Measurements from ENCODE around the gene IFT81. TPM values are rescaled to one million over a fixed set of nuclear protein-coding genes. Genes with fewer than 3 reads are reported as not detected.

The IFT81 gene
- total RNA-seq, 1 donor = 18.5 TPM

DNA sequence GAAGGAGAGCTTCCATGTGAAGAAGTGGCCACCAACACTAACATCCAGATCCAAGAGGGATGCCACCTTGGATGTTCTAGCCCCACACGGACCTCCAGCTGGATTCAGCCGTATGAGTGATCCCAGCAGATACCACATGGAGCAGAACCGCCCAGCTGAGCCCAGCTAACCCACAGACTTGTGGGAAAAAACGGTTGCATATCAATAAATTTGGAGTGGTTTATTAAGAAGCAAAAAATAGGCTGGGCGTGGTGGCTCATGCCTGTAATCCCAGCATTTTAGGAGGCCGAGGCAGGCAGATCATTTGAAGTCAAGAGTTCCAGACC is 11.9 kb upstream of the IFT81 start:
- Histone ChIP-seq H3K4me1 (ENCODE audit: insufficient read depth, low read length) (peaks cover 26% of the 10 kb centered on the region), H3K27me3 (ENCODE audit: insufficient read depth, low read length) (no peaks in the 10 kb centered on the region), H3K79me2 (ENCODE audit: insufficient read depth, low read length) (no peaks in the 10 kb centered on the region), H3K27ac (ENCODE audit: low read depth, low read length) (no peak overlapping the region), H3K4me3 (ENCODE audit: insufficient read depth, low read length) (no peak overlapping the region), H3K9me3 (ENCODE audit: low read depth, low read length) (no peaks in the 10 kb centered on the region), H3K36me3 (ENCODE audit: insufficient read depth, low read length) (no peaks in the 10 kb centered on the region), H4K20me1 (ENCODE audit: insufficient read depth, low read length) (no peaks in the 10 kb centered on the region), H3K4me2 (ENCODE audit: insufficient read depth, low read length) (no peak overlapping the region), H2AFZ (ENCODE audit: low read length) (no peak overlapping the region)
- DNase-seq (ENCODE audit: insufficient read length, low spot score, missing footprints) = no peak
- TF ChIP-seq, protein P1, sequence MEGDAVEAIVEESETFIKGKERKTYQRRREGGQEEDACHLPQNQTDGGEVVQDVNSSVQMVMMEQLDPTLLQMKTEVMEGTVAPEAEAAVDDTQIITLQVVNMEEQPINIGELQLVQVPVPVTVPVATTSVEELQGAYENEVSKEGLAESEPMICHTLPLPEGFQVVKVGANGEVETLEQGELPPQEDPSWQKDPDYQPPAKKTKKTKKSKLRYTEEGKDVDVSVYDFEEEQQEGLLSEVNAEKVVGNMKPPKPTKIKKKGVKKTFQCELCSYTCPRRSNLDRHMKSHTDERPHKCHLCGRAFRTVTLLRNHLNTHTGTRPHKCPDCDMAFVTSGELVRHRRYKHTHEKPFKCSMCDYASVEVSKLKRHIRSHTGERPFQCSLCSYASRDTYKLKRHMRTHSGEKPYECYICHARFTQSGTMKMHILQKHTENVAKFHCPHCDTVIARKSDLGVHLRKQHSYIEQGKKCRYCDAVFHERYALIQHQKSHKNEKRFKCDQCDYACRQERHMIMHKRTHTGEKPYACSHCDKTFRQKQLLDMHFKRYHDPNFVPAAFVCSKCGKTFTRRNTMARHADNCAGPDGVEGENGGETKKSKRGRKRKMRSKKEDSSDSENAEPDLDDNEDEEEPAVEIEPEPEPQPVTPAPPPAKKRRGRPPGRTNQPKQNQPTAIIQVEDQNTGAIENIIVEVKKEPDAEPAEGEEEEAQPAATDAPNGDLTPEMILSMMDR (IDR thresholded peaks at IDR 0.05; ENCODE audit: extremely low read depth, low read depth, low read length) = no peak

DNA sequence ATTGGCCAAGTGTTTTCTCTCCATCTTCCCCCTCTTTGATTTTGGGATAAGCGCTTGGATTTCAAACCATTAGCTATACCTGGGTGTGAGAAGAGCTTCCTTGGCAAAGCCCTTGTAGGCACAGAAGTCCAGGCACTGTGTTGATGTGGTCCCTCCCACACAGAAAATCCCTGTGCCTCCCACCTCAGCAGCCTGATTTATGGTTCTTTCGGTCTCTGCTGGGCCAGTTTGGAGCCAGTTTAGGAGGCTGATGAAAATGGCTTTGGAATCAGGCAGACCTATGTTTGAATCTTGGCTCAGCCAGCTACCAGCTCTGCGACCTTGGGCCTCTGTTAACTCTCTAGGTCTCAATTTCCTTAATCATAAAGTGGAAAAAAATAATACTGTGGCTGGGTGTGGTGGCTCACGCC is 9.6 kb upstream of the IFT81 start:
- no peak for DNase-seq (ENCODE audit: insufficient read length, low spot score, missing footprints)
- no peak overlapping the region for H3K4me2 ChIP-seq (ENCODE audit: insufficient read depth, low read length)
- TF ChIP-seq, protein P1 (IDR thresholded peaks at IDR 0.05; ENCODE audit: extremely low read depth, low read depth, low read length) = no peak

DNA sequence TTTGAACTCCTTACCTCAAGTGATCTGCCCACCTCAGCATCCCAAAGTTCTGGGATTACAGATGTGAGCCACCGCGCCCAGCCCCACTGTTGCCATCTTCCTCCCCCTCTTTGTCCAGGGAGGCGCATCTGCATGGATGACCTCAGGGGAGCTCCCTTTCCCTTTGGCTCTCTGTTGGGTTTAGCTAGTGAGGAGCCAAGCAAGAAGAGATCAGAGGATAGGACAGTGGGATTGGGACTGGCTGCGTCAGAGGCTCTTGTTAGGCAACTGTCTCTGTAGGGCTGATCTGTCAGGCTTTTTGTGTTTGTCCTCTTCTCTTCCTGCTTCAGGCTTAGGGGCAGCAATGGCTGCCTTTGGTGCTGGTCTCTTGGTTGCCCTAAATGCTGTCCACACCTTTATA is 8.5 kb upstream of the IFT81 start:
- no peaks in the 10 kb centered on the region for H4K20me1 ChIP-seq (ENCODE audit: insufficient read depth, low read length)
- H3K79me2 ChIP-seq (ENCODE audit: insufficient read depth, low read length) = no peaks in the 10 kb centered on the region
- H2AFZ ChIP-seq (ENCODE audit: low read length) = no peak overlapping the region
- TF ChIP-seq, protein P1 (IDR thresholded peaks at IDR 0.05; ENCODE audit: extremely low read depth, low read depth, low read length) = no peak
- no peaks in the 10 kb centered on the region for H3K36me3 ChIP-seq (ENCODE audit: insufficient read depth, low read length)
- no peaks in the 10 kb centered on the region for H3K27me3 ChIP-seq (ENCODE audit: insufficient read depth, low read length)
- no peak for DNase-seq (ENCODE audit: insufficient read length, low spot score, missing footprints)
- no peak overlapping the region for H3K4me2 ChIP-seq (ENCODE audit: insufficient read depth, low read length)
- no peak overlapping the region for H3K4me3 ChIP-seq (ENCODE audit: insufficient read depth, low read length)
- no peak overlapping the region for H3K27ac ChIP-seq (ENCODE audit: low read depth, low read length)
- H3K9me3 ChIP-seq (ENCODE audit: low read depth, low read length) = no peaks in the 10 kb centered on the region
- no peaks in the 10 kb centered on the region for H3K4me1 ChIP-seq (ENCODE audit: insufficient read depth, low read length)

More for the DNA sequence above, 9.6 kb upstream of the IFT81 start:
- H3K27ac ChIP-seq (ENCODE audit: low read depth, low read length) = no peak overlapping the region
- H2AFZ ChIP-seq (ENCODE audit: low read length) = peak overlapping the region; percentile 67
- H3K27me3 ChIP-seq (ENCODE audit: insufficient read depth, low read length) = no peaks in the 10 kb centered on the region
- no peaks in the 10 kb centered on the region for H3K79me2 ChIP-seq (ENCODE audit: insufficient read depth, low read length)
- no peaks in the 10 kb centered on the region for H3K36me3 ChIP-seq (ENCODE audit: insufficient read depth, low read length)
- peaks cover 5% of the 10 kb centered on the region for H3K4me1 ChIP-seq (ENCODE audit: insufficient read depth, low read length)
- no peaks in the 10 kb centered on the region for H4K20me1 ChIP-seq (ENCODE audit: insufficient read depth, low read length)
- H3K9me3 ChIP-seq (ENCODE audit: low read depth, low read length) = no peaks in the 10 kb centered on the region
- H3K4me3 ChIP-seq (ENCODE audit: insufficient read depth, low read length) = no peak overlapping the region

DNA sequence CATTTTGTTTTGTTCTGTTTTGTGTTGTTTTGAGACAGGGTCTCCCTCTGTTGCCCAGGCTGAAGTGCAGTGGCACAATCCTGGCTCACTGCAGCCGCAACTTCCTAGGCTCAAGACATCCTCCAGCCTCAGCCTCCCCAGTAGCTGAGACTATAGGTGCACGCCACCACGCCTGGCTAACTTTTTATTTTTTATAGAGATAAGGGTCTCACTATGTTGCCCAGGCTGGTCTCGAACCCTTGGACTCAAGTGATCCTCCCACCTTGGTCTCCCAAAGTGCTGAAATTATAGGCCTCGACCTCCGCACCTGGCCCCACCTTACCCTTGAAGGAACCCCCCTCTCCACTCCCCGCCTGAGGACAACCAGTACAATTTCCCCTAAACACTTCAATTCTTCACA is 7.5 kb upstream of the IFT81 start:
- TF ChIP-seq, protein P1 (IDR thresholded peaks at IDR 0.05; ENCODE audit: extremely low read depth, low read depth, low read length) = no peak
- H3K27me3 ChIP-seq (ENCODE audit: insufficient read depth, low read length) = no peaks in the 10 kb centered on the region
- H3K4me1 ChIP-seq (ENCODE audit: insufficient read depth, low read length) = no peaks in the 10 kb centered on the region
- H3K36me3 ChIP-seq (ENCODE audit: insufficient read depth, low read length) = no peaks in the 10 kb centered on the region
- H3K4me2 ChIP-seq (ENCODE audit: insufficient read depth, low read length) = no peak overlapping the region
- DNase-seq (ENCODE audit: insufficient read length, low spot score, missing footprints) = no peak
- no peak overlapping the region for H3K27ac ChIP-seq (ENCODE audit: low read depth, low read length)
- no peak overlapping the region for H2AFZ ChIP-seq (ENCODE audit: low read length)
- no peaks in the 10 kb centered on the region for H3K9me3 ChIP-seq (ENCODE audit: low read depth, low read length)
- H3K4me3 ChIP-seq (ENCODE audit: insufficient read depth, low read length) = no peak overlapping the region
- H4K20me1 ChIP-seq (ENCODE audit: insufficient read depth, low read length) = no peaks in the 10 kb centered on the region
- no peaks in the 10 kb centered on the region for H3K79me2 ChIP-seq (ENCODE audit: insufficient read depth, low read length)
